Measurements from ENCODE around the gene TSC1.

Gene TSC1

DNA sequence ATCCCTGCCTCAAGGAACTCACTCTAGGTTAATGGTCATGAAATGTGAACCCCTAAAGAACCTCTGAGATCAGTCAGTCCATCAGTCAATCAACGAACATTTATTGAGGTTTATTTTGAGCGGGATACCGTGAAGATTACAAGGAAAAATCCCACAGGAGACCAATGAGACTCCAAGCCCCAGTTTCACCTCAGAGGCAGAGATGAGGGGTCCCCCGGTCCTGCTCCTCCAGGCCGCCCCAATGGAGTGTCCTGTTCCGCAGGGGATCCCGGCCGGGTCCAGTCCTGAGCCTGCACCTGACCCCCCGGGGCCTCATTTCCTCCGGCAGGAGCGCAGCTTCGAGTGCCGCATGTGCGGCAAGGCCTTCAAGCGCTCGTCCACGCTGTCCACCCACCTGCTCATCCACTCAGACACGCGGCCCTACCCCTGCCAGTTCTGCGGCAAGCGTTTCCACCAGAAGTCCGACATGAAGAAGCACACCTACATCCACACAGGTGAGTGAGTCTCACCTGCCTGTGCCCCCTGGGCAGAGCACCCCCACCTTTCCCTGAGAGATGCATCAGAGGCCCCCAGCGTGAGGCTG, 45.1 kb upstream of the TSC1 start:
- Mint-ChIP-seq H3K4me1 (peaks cover 35% of the 10 kb centered on the region), H3K27ac (no peak overlapping the region), H3K9me3 (no peaks in the 10 kb centered on the region), H3K4me3 (no peak overlapping the region), H3K36me3 (ENCODE audit: low read depth) (no peaks in the 10 kb centered on the region), H3K27me3 (ENCODE audit: low read depth, poor library complexity) (peaks cover 24% of the 10 kb centered on the region)
- no peak for DNase-seq
- TF ChIP-seq, protein P1, sequence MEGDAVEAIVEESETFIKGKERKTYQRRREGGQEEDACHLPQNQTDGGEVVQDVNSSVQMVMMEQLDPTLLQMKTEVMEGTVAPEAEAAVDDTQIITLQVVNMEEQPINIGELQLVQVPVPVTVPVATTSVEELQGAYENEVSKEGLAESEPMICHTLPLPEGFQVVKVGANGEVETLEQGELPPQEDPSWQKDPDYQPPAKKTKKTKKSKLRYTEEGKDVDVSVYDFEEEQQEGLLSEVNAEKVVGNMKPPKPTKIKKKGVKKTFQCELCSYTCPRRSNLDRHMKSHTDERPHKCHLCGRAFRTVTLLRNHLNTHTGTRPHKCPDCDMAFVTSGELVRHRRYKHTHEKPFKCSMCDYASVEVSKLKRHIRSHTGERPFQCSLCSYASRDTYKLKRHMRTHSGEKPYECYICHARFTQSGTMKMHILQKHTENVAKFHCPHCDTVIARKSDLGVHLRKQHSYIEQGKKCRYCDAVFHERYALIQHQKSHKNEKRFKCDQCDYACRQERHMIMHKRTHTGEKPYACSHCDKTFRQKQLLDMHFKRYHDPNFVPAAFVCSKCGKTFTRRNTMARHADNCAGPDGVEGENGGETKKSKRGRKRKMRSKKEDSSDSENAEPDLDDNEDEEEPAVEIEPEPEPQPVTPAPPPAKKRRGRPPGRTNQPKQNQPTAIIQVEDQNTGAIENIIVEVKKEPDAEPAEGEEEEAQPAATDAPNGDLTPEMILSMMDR (IDR thresholded peaks at IDR 0.05) = no peak

DNA sequence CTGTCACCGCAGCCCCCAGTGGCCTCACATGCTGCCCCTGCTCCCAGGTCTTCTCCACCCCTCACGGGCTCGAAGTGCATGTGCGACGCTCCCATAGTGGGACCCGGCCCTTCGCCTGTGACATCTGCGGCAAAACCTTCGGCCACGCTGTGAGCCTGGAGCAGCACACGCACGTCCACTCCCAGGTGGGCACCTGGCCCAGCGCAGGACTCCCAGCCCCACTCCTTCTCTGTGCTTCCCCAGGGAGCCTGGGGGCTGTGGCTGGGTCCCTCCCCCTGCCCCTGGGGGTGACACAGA, 44.5 kb upstream of the TSC1 start:
- TF ChIP-seq, protein P1 (IDR thresholded peaks at IDR 0.05) = no peak
- Mint-ChIP-seq H3K27ac (no peak overlapping the region), H3K27me3 (ENCODE audit: low read depth, poor library complexity) (peaks cover 24% of the 10 kb centered on the region), H3K9me3 (no peaks in the 10 kb centered on the region), H3K4me3 (no peak overlapping the region), H3K36me3 (ENCODE audit: low read depth) (no peaks in the 10 kb centered on the region), H3K4me1 (peaks cover 29% of the 10 kb centered on the region)
- no peak for DNase-seq

DNA sequence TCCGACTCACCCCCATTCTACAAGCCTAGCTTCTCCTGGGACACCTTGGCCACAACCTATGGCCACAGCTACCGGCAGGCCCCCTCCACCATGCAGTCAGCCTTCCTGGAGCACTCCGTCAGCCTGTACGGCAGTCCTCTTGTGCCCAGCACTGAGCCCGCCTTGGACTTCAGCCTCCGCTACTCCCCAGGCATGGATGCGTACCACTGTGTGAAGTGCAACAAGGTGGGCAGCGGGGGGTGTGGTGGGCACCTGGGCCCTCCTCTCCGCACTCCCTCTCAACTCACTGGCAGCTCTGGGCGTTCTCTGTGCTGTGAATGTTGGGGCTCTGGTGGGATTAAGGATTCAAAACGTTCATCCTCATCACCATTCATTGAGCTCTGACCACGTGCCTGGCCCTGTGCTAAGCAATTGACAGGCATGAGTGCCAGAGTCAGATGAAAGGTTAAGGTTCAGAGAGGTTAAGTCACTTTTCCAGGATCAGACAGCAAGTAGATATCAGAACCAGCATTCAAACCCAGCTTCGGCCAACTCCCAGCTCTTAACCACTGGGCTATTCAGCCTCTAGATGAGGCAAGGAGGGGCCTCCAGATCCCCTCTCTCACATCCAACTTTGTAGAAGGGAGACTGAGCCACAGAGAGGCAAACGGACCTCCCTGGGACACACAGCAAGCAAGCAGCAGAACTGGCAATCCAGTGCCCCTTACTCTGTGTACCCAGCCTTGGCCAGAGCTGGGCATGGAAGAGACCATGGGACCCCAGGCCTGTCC, 44.0 kb upstream of the TSC1 start:
- Mint-ChIP-seq H3K4me1 (peaks cover 24% of the 10 kb centered on the region), H3K27me3 (ENCODE audit: low read depth, poor library complexity) (peaks cover 26% of the 10 kb centered on the region), H3K9me3 (no peaks in the 10 kb centered on the region), H3K36me3 (ENCODE audit: low read depth) (no peaks in the 10 kb centered on the region), H3K27ac (no peak overlapping the region), H3K4me3 (no peak overlapping the region)
- TF ChIP-seq, protein P1 (IDR thresholded peaks at IDR 0.05) = no peak
- no peak for DNase-seq

DNA sequence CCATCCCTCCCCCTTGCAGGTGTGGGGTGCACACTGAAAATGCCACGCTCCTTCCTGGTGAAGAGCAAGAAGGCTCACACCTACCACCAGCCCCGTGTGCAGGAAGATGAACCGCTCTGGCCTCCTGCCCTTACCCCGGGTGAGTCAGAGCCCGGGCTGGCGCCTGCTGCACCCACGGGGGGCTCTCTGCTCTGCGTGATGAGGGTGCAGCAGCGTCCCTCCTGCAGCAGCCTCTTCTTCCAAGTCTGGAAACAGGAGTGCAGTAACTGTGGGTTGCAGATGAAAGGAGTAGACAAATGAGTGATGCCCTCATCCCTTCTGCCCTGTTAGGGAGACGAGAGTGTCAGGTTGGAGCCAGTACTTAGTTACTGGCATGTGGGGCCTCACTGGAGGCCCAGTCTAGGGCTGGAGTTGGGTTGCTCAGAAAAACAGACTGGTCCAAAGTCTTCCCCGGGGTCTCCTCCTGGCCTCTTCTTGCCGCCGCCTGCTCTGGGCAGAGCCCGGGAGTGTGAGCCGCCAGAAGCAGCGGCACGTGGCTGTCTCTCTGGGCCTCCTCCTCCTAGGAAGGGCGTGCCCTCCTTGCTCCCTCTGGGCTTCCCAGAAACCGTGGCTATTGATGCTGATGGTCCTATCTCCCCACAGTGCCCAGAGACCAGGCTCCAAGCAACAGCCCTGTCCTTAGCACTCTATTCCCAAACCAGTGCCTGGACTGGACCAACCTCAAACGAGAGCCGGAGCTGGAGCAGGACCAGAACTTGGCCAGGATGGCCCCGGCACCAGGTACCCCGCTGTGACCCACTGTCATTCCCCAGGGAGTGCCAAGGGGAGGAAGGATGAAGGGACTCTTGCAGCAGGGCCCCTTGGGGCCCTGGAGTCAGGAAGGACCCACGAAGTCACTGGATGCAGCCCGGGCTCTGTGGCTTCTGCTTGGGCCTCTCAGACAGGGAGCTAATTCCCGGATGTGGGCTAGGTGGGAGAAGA, 42.5 kb upstream of the TSC1 start:
- Mint-ChIP-seq H3K9me3 (no peaks in the 10 kb centered on the region), H3K4me1 (peaks cover 16% of the 10 kb centered on the region), H3K36me3 (ENCODE audit: low read depth) (no peaks in the 10 kb centered on the region), H3K4me3 (no peak overlapping the region), H3K27me3 (ENCODE audit: low read depth, poor library complexity) (peaks cover 37% of the 10 kb centered on the region), H3K27ac (no peak overlapping the region)
- TF ChIP-seq, protein P1 (IDR thresholded peaks at IDR 0.05) = no peak
- no peak for DNase-seq

DNA sequence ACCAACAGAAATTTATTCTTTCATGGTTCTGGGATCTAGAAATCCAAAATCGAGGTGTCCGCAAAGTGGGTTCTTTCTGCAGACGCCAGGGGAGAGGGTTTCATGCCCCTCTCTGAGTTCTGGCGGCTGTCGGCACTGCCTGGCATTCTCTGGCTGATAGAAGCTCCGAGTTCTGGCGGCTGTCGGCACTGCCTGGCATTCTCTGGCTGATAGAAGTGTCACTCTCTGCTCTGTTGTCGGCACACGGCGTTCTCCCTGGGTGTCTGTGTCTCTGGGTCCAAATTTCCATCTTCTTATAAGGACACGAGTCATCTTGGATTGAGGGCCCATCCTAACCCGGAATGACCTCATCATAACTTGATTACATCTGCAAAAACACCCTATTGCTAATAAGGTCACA, 41.7 kb upstream of the TSC1 start:
- peaks cover 45% of the 10 kb centered on the region for H3K27me3 Mint-ChIP-seq (ENCODE audit: low read depth, poor library complexity)
- H3K4me1 Mint-ChIP-seq = peaks cover 10% of the 10 kb centered on the region
- no peak overlapping the region for H3K4me3 Mint-ChIP-seq
- no peaks in the 10 kb centered on the region for H3K36me3 Mint-ChIP-seq (ENCODE audit: low read depth)
- H3K27ac Mint-ChIP-seq = no peak overlapping the region
- TF ChIP-seq, protein P1 (IDR thresholded peaks at IDR 0.05) = no peak
- H3K9me3 Mint-ChIP-seq = no peaks in the 10 kb centered on the region
- no peak for DNase-seq

Data from nephron progenitor cell (in vitro differentiated cells).